Astrocyte (in vitro differentiated cells and primary cell): ENCODE results near the gene HSD3B1. TPM values are rescaled to one million over a fixed set of nuclear protein-coding genes. Genes with fewer than 3 reads are reported as not detected.

Experiments used
- DNase-seq: peaks from one replicate; pipeline ENCODE4 v3.0.0-alpha.2; 2010; ENCODE audit warnings: low read depth
- FAIRE-seq: peaks from 2 replicates; lab custom pipeline; 2011; peaks lifted over from hg19 to GRCh38; lab: Jason Lieb, UNC
- H2AFZ ChIP-seq: 2 replicates; pipeline ENCODE4 v1.6.0; 2012; ENCODE audit warnings: low read depth, low read length, inconsistent platforms
- H3K27ac ChIP-seq: 2 replicates; pipeline ENCODE4 v1.5.1; 2011; ENCODE audit warnings: low read depth, low read length, inconsistent platforms
- H3K27me3 ChIP-seq: 2 replicates; pipeline ENCODE4 v1.6.0; 2011; ENCODE audit warnings: low read length, inconsistent platforms; ENCODE audit not compliant: insufficient read depth
- H3K36me3 ChIP-seq: 2 replicates; pipeline ENCODE4 v1.5.1; 2011; ENCODE audit warnings: low read length, inconsistent platforms; ENCODE audit not compliant: insufficient read depth
- H3K4me1 ChIP-seq: 2 replicates; pipeline ENCODE4 v1.5.1; 2011; ENCODE audit warnings: low read length, inconsistent platforms; ENCODE audit not compliant: insufficient read depth
- H3K4me2 ChIP-seq: 2 replicates; pipeline ENCODE4 v1.6.0; 2012; ENCODE audit warnings: low read length, inconsistent platforms
- H3K4me3 ChIP-seq: 2 replicates; pipeline ENCODE4 v1.5.1; 2011; ENCODE audit warnings: low read depth, mild to moderate bottlenecking, low read length, inconsistent platforms; ENCODE audit not compliant: insufficient read depth
- H3K79me2 ChIP-seq: 2 replicates; pipeline ENCODE4 v1.6.0; 2012; ENCODE audit warnings: mild to moderate bottlenecking, low read length, inconsistent platforms; ENCODE audit not compliant: insufficient read depth
- H3K9ac ChIP-seq: 2 replicates; pipeline ENCODE4 v1.6.0; 2012; ENCODE audit warnings: mild to moderate bottlenecking, low read length, inconsistent platforms
- H3K9me3 ChIP-seq: 2 replicates; pipeline ENCODE4 v1.5.1; 2012; ENCODE audit warnings: low read depth, mild to moderate bottlenecking, low read length, inconsistent platforms; ENCODE audit not compliant: insufficient read depth
- H4K20me1 ChIP-seq: 2 replicates; pipeline ENCODE4 v1.6.0; 2012; ENCODE audit warnings: low read length, inconsistent platforms; ENCODE audit not compliant: insufficient read depth
- H3K27ac Mint-ChIP-seq: one replicate; pipeline ENCODE4 v1.8.0; 2021; ENCODE audit warnings: mild to moderate bottlenecking, mixed read lengths; ENCODE audit not compliant: unreplicated experiment
- H3K27me3 Mint-ChIP-seq: one replicate; pipeline ENCODE4 v1.8.0; 2021; ENCODE audit warnings: low read depth, mixed read lengths; ENCODE audit not compliant: unreplicated experiment
- H3K36me3 Mint-ChIP-seq: one replicate; pipeline ENCODE4 v1.8.0; 2021; ENCODE audit warnings: low read depth, mixed read lengths; ENCODE audit not compliant: unreplicated experiment
- H3K4me1 Mint-ChIP-seq: one replicate; pipeline ENCODE4 v1.8.0; 2021; ENCODE audit warnings: low read depth, mixed read lengths; ENCODE audit not compliant: unreplicated experiment
- H3K4me3 Mint-ChIP-seq: one replicate; pipeline ENCODE4 v1.8.0; 2021; ENCODE audit warnings: mild to moderate bottlenecking, moderate library complexity, mixed read lengths; ENCODE audit not compliant: unreplicated experiment
- H3K9me3 Mint-ChIP-seq: one replicate; pipeline ENCODE4 v1.8.0; 2021; ENCODE audit warnings: mild to moderate bottlenecking, mixed read lengths; ENCODE audit not compliant: unreplicated experiment
- CTCF ChIP-seq: IDR thresholded peaks from 2 replicates; pipeline ENCODE4 v1.5.1; 2011; ENCODE audit warnings: low read depth, mild to moderate bottlenecking, inconsistent platforms, low read length, moderate library complexity; ENCODE audit not compliant: insufficient read depth
- EZH2 ChIP-seq: IDR thresholded peaks from 2 replicates; pipeline ENCODE4 v1.6.1; 2012; ENCODE audit warnings: mild to moderate bottlenecking, low read length, inconsistent platforms; ENCODE audit not compliant: insufficient read depth
- total RNA-seq: library from RNA; stranded (reverse); gene quantifications from 2 replicates; pipeline ENCODE4 v1.2.1, GENCODE V29; 2021

Gene HSD3B1
- total RNA-seq, 1 donor from 2014 or later = 0.61 TPM

DNA sequence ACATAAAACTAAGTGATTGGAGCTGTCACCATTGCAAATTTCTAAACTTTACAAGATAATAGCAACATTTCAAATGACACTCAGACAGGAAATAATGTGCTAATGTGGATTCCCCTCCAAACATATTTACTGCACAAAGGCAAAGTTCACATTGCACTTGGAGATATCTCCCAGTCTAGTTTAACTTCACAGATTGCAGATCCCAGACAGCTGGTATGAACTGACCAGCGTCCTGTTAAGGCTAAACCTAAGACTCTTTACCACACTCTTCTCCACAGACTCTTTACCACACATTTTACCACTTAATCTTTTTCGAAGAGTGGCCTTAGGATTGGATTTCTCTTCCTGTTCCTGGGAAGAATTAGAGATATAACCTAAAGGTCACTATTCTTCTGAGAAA, 40.6 kb upstream of the HSD3B1 start:
- H3K4me2 ChIP-seq = no peak overlapping the region
- no peak overlapping the region for H3K27ac Mint-ChIP-seq
- H3K27me3 Mint-ChIP-seq = peaks cover 24% of the 10 kb centered on the region

DNA sequence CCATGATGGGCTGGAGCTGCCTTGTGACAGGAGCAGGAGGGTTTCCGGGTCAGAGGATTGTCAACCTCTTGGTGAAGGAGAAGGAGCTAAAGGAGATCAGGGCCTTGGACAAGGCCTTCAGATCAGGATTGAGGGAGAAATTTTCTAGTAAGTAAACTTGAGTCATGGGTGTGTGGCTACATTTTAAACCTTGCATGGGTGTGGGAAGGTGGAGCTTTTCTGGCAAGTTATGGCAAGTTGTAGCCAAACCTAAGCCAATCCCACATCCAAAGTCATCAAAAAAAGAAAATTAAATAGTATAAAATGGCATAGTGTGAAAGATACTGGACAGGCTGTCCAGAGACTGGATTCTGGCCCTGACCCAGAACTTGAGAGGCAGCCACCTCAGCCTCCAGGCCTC, 39.8 kb upstream of the HSD3B1 start:
- DNase-seq = no peak
- Histone ChIP-seq H3K4me2 (no peak overlapping the region), H2AFZ (no peak overlapping the region), H3K4me1 (no peaks in the 10 kb centered on the region), H3K9me3 (no peaks in the 10 kb centered on the region), H3K4me3 (no peak overlapping the region), H3K27ac (no peak overlapping the region), H3K79me2 (no peaks in the 10 kb centered on the region), H3K36me3 (no peaks in the 10 kb centered on the region), H3K9ac (no peak overlapping the region), H3K27me3 (no peaks in the 10 kb centered on the region), H4K20me1 (no peaks in the 10 kb centered on the region)
- TF ChIP-seq EZH2 (no peak), CTCF (no peak)
- no peak for FAIRE-seq
- Mint-ChIP-seq H3K36me3 (no peaks in the 10 kb centered on the region), H3K4me3 (no peak overlapping the region), H3K4me1 (peaks cover 8% of the 10 kb centered on the region), H3K27me3 (peaks cover 29% of the 10 kb centered on the region), H3K9me3 (no peaks in the 10 kb centered on the region), H3K27ac (no peak overlapping the region)

More for the DNA sequence above, 40.6 kb upstream of the HSD3B1 start:
- no peak for DNase-seq
- Histone ChIP-seq H3K27ac (no peak overlapping the region), H3K27me3 (no peaks in the 10 kb centered on the region), H4K20me1 (no peaks in the 10 kb centered on the region), H3K4me3 (no peak overlapping the region), H2AFZ (no peak overlapping the region), H3K9me3 (no peaks in the 10 kb centered on the region), H3K79me2 (no peaks in the 10 kb centered on the region), H3K36me3 (no peaks in the 10 kb centered on the region), H3K4me1 (no peaks in the 10 kb centered on the region), H3K9ac (no peak overlapping the region)
- H3K4me1 Mint-ChIP-seq = peaks cover 8% of the 10 kb centered on the region
- no peak for TF ChIP-seq CTCF
- H3K36me3 Mint-ChIP-seq = no peaks in the 10 kb centered on the region
- FAIRE-seq = no peak
- H3K4me3 Mint-ChIP-seq = no peak overlapping the region
- no peaks in the 10 kb centered on the region for H3K9me3 Mint-ChIP-seq

DNA sequence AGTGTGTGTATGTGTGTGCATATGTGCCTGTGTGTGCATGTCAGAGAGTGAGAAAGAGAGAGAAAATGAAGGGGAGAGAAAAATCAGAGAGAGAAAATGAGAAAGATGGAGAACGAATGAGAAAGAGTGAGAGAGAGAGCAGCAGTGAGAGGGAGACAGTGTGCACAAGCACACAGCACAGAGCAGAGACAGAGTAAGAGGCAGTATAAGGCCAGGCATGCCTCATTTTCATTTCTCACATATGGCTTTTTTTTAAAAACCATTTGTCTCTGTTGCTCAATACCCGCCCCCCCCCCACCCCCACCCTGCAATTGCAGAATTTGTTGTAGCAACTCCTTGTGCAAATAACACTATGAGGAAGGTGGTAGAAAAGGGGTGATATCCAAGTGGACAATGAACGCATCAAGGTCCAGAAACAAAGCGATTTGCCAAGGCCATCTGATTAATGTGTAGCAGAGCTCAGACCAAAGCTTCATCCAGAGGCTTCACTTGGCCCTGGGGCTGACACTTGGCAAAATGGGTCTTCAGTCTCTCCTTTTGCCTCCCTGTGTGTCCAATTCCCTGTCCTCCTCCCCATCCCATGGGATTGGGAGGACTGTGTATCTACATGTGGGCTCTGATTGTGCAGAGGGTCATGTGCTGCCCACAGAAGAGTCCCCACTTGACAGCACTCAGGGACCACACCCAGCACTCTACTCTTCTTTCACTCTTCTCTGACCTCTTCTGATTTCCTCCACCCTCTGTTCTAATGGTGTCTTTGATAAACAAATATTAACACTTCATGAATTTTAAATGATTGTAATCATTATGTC, 38.9 kb upstream of the HSD3B1 start:
- Mint-ChIP-seq H3K4me1 (peaks cover 8% of the 10 kb centered on the region), H3K27ac (no peak overlapping the region), H3K9me3 (no peaks in the 10 kb centered on the region), H3K36me3 (no peaks in the 10 kb centered on the region), H3K27me3 (peaks cover 30% of the 10 kb centered on the region), H3K4me3 (no peak overlapping the region)
- H3K4me3 ChIP-seq = no peak overlapping the region
- no peaks in the 10 kb centered on the region for H3K79me2 ChIP-seq
- H3K9me3 ChIP-seq = no peaks in the 10 kb centered on the region
- H3K27me3 ChIP-seq = no peaks in the 10 kb centered on the region
- H3K4me2 ChIP-seq = no peak overlapping the region
- TF ChIP-seq CTCF (no peak), EZH2 (no peak)
- DNase-seq (no peak), FAIRE-seq (no peak)
- no peak overlapping the region for H3K27ac ChIP-seq
- no peaks in the 10 kb centered on the region for H4K20me1 ChIP-seq
- H3K36me3 ChIP-seq = no peaks in the 10 kb centered on the region
- H3K9ac ChIP-seq = no peak overlapping the region
- no peak overlapping the region for H2AFZ ChIP-seq
- H3K4me1 ChIP-seq = no peaks in the 10 kb centered on the region
